Mesendoderm (in vitro differentiated cells): ENCODE results near the gene PSMG4.

Experiments
- DNase-seq: peaks from one replicate; pipeline ENCODE4 v3.0.0; 2013
- H2AK5ac ChIP-seq: 2 replicates; pipeline ENCODE4 v1.6.1; 2013; ENCODE audit warnings: low read length, inconsistent platforms
- H2BK120ac ChIP-seq: 2 replicates; pipeline ENCODE4 v1.6.1; 2013; ENCODE audit warnings: low read depth, mild to moderate bottlenecking, low read length, moderate library complexity, mixed read lengths
- H2BK15ac ChIP-seq: replicated peaks from 2 replicates; pipeline ENCODE4 v1.6.1; 2013; ENCODE audit warnings: low read depth, mild to moderate bottlenecking, moderate library complexity
- H2BK5ac ChIP-seq: 2 replicates; pipeline ENCODE4 v1.6.1; 2013; ENCODE audit warnings: low read length, inconsistent platforms
- H3K18ac ChIP-seq: 2 replicates; pipeline ENCODE4 v1.6.1; 2013; ENCODE audit warnings: mild to moderate bottlenecking, low read length, mixed read lengths
- H3K23ac ChIP-seq: one replicate; pipeline ENCODE4 v1.6.1; 2013; ENCODE audit warnings: low read length
- H3K27ac ChIP-seq: 2 replicates; pipeline ENCODE4 v1.5.1; 2013; ENCODE audit warnings: low read depth, mild to moderate bottlenecking, inconsistent platforms, low read length, moderate library complexity
- H3K27me3 ChIP-seq: 2 replicates; pipeline ENCODE4 v1.6.1; 2013; ENCODE audit warnings: low read length, control low read depth, mild to moderate bottlenecking, inconsistent platforms; ENCODE audit not compliant: insufficient read depth, poor library complexity
- H3K36me3 ChIP-seq: 2 replicates; pipeline ENCODE4 v1.6.1; 2013; ENCODE audit warnings: low read length, inconsistent platforms; ENCODE audit not compliant: control insufficient read depth, insufficient read depth
- H3K4ac ChIP-seq: one replicate; pipeline ENCODE4 v1.6.1; 2013; ENCODE audit warnings: low read depth, mild to moderate bottlenecking, low read length, moderate library complexity
- H3K4me1 ChIP-seq: 2 replicates; pipeline ENCODE4 v1.6.1; 2013; ENCODE audit warnings: low read depth, low read length, inconsistent platforms; ENCODE audit not compliant: control insufficient read depth
- H3K4me2 ChIP-seq: 2 replicates; pipeline ENCODE4 v1.6.1; 2013; ENCODE audit warnings: low read length
- H3K4me3 ChIP-seq: 2 replicates; pipeline ENCODE4 v1.5.1; 2013; ENCODE audit warnings: mild to moderate bottlenecking, low read length
- H3K56ac ChIP-seq: one replicate; pipeline ENCODE4 v1.6.1; 2013; ENCODE audit warnings: low read length
- H3K79me1 ChIP-seq: 2 replicates; pipeline ENCODE4 v1.6.1; 2013; ENCODE audit warnings: low read length, inconsistent platforms
- H3K79me2 ChIP-seq: 2 replicates; pipeline ENCODE4 v1.6.1; 2013; ENCODE audit warnings: mild to moderate bottlenecking, low read length; ENCODE audit not compliant: control insufficient read depth, insufficient read depth
- H3K9ac ChIP-seq: 2 replicates; pipeline ENCODE4 v1.6.1; 2013; ENCODE audit warnings: low read length, inconsistent platforms
- H4K5ac ChIP-seq: one replicate; pipeline ENCODE4 v1.6.1; 2013; ENCODE audit warnings: low read length
- H4K8ac ChIP-seq: one replicate; pipeline ENCODE4 v1.6.1; 2013; ENCODE audit warnings: low read depth, mild to moderate bottlenecking, control low read depth, low read length, moderate library complexity
- WGBS: extraction: QIAGEN DNeasy Blood & Tissue Kit; methylation state at CpG from one replicate; pipeline ENCODE4 v1.1.7; 2013; ENCODE audit warnings: low lambda C conversion rate, missing lambda C conversion rate; ENCODE audit not compliant: insufficient coverage; ENCODE audit errors: extremely low coverage; 5-methylcytosine and 5-hydroxymethylcytosine counted together

The PSMG4 gene

DNA sequence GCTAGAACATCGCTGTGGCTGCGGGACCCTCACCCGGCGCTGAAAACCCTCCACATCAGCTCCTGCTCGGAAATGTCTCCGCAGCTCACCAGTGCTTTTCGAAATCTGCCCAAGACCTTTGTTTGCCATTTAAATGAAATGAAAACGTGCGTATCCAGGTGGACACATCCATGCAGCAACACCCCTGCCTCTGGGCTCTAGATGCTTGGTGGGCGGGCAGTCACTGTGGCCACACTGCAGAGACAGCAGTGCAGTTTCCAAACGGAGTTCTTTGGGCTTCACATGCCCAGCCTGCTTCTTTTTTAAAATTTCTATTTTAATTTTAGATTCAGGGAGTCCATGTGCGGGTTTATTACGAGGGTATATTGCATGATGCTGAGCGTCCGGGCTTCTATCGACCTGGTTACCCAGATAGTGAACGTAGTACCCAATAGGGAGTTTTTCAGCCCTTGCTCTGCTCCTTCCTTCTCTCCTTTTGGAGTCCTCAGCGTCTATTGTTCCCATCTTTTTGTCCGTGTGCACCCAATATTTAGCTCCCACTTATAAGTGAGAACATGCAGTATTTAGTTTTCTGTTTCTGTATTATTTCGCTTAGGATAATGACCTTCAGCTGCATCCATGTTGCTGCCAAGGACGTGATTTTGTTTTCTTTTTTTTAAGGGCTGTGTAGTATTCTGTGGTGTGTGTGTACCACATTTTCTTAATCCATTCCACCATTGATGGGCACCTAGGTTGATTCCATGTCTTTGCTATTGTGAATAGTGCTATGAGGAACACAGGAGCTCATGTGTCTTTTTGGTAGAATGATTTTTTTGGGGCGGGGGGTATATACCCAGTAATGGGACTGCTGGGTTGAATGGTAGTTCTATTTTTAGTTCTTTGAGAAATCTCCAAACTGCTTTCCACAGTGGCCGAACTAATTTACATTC, 26.5 kb upstream of the PSMG4 start:
- H3K27ac ChIP-seq: peak overlapping the region; percentile 40
- no peaks in the 10 kb centered on the region for H3K36me3 ChIP-seq
- peak overlapping the region; percentile 55 for H3K9ac ChIP-seq
- no peaks in the 10 kb centered on the region for H3K79me1 ChIP-seq
- H4K8ac ChIP-seq: no peak overlapping the region
- no peak overlapping the region for H2BK5ac ChIP-seq
- no peaks in the 10 kb centered on the region for H3K27me3 ChIP-seq
- peak overlapping the region; percentile 85 for H3K56ac ChIP-seq
- no CpG with 5 or more reads among the region's 23 CpGs for WGBS
- no peak overlapping the region for H4K5ac ChIP-seq
- peak overlapping the region; percentile 72 for H3K18ac ChIP-seq
- H3K4ac ChIP-seq: peak overlapping the region; percentile 48
- H3K79me2 ChIP-seq: peaks cover 2% of the 10 kb centered on the region
- no peak overlapping the region for H2BK120ac ChIP-seq
- no peak overlapping the region for H3K23ac ChIP-seq
- no peak overlapping the region for H2AK5ac ChIP-seq
- no peaks in the 10 kb centered on the region for H3K4me1 ChIP-seq
- no peak for DNase-seq
- H3K4me2 ChIP-seq: peak overlapping the region; percentile 67
- H3K4me3 ChIP-seq: peak overlapping the region; percentile 22
- H2BK15ac ChIP-seq: no peak overlapping the region

DNA sequence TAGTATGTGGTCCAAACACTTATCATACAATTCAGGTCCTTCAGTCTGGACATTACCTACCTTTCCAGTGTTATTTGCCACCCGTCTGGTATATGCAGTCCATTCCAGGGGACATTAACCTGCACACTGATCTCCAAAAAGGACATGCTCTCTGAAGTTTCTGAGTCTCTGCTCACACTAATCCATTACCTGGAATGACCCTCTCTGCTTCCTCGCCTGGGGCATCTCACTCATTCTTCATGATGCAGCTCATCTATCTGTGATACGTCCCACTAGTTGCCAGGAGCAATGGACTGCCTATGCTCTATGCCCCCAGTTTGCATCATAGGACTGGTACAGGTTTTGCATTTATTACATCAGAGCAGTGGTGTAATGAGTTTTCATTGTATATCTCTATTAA, 25.4 kb upstream of the PSMG4 start:
- H3K36me3 ChIP-seq: no peaks in the 10 kb centered on the region

DNA sequence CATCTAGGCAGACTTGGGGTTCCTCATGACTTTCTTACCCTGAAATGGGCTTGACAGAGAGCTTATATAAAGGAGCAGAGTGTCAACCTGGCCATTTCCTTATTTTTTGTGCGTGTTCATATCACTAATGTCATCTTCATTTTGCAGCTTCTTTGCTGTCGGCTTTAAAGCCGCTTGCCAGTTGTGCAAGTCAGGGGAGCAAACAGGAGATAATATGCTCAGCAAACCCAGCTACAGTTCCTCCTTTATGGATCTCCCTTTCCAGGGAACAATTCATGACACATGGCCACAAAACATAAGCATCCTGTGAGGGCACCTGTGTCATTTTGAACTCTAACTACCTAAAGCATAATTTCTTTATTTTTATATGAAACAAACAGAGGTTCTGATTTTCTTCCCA, 24.8 kb upstream of the PSMG4 start:
- H2BK120ac ChIP-seq: no peak overlapping the region
- DNase-seq: no peak
- H3K4me1 ChIP-seq: no peaks in the 10 kb centered on the region
- H2AK5ac ChIP-seq: no peak overlapping the region
- H4K5ac ChIP-seq: no peak overlapping the region
- H3K27ac ChIP-seq: no peak overlapping the region
- H3K4me2 ChIP-seq: no peak overlapping the region
- H2BK5ac ChIP-seq: no peak overlapping the region
- H3K36me3 ChIP-seq: no peaks in the 10 kb centered on the region
- no peak overlapping the region for H3K18ac ChIP-seq
- no peak overlapping the region for H4K8ac ChIP-seq
- no peak overlapping the region for H2BK15ac ChIP-seq
- no peak overlapping the region for H3K9ac ChIP-seq
- no CpG with 5 or more reads among the region's 3 CpGs for WGBS
- H3K23ac ChIP-seq: no peak overlapping the region
- H3K56ac ChIP-seq: no peak overlapping the region
- no peaks in the 10 kb centered on the region for H3K79me1 ChIP-seq
- no peaks in the 10 kb centered on the region for H3K27me3 ChIP-seq
- H3K4ac ChIP-seq: no peak overlapping the region
- no peak overlapping the region for H3K4me3 ChIP-seq
- no peaks in the 10 kb centered on the region for H3K79me2 ChIP-seq

More for the DNA sequence above, 25.4 kb upstream of the PSMG4 start:
- H3K27me3 ChIP-seq: no peaks in the 10 kb centered on the region
- H3K4ac ChIP-seq: no peak overlapping the region
- H2AK5ac ChIP-seq: no peak overlapping the region
- no peaks in the 10 kb centered on the region for H3K4me1 ChIP-seq
- no peak overlapping the region for H3K56ac ChIP-seq
- no peak overlapping the region for H2BK120ac ChIP-seq
- no peaks in the 10 kb centered on the region for H3K79me1 ChIP-seq
- no peak for DNase-seq
- no peak overlapping the region for H4K8ac ChIP-seq
- WGBS: no CpG with 5 or more reads among the region's 3 CpGs
- H3K4me2 ChIP-seq: no peak overlapping the region
- no peaks in the 10 kb centered on the region for H3K79me2 ChIP-seq
- no peak overlapping the region for H3K9ac ChIP-seq
- H3K27ac ChIP-seq: no peak overlapping the region
- H2BK15ac ChIP-seq: no peak overlapping the region
- H2BK5ac ChIP-seq: no peak overlapping the region
- H3K18ac ChIP-seq: no peak overlapping the region
- no peak overlapping the region for H3K23ac ChIP-seq
- no peak overlapping the region for H4K5ac ChIP-seq
- H3K4me3 ChIP-seq: no peak overlapping the region

DNA sequence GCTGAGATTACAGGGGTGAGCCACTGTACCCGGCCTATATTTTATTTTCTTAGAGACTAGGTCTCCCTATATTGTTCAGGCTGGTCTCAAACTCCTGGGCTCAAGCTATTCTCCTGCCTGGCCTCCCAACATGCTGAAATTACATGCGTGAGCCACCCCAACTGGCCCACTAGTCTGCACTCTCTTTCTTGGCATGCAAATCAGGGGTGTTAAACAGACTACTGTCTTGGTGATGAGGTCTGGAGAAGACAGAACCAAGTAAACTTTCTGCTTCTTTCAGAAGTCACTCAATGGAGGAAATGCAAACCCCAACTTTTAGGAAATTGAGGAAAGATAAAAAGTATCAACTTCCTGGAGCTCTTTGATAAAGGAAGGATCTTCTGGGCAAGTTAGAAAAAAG, 23.3 kb upstream of the PSMG4 start:
- no peaks in the 10 kb centered on the region for H3K79me2 ChIP-seq
- H3K18ac ChIP-seq: no peak overlapping the region
- no peak overlapping the region for H3K4ac ChIP-seq
- H4K5ac ChIP-seq: no peak overlapping the region
- H3K27ac ChIP-seq: no peak overlapping the region
- no peak overlapping the region for H3K4me2 ChIP-seq
- no peak overlapping the region for H3K9ac ChIP-seq
- H3K36me3 ChIP-seq: no peaks in the 10 kb centered on the region
- no peak overlapping the region for H3K23ac ChIP-seq
- no peak overlapping the region for H2BK120ac ChIP-seq
- H2BK15ac ChIP-seq: no peak overlapping the region
- no peak overlapping the region for H3K56ac ChIP-seq
- H2AK5ac ChIP-seq: no peak overlapping the region
- H3K4me3 ChIP-seq: no peak overlapping the region
- no peak overlapping the region for H4K8ac ChIP-seq
- DNase-seq: no peak
- no peaks in the 10 kb centered on the region for H3K27me3 ChIP-seq
- H3K4me1 ChIP-seq: no peaks in the 10 kb centered on the region
- WGBS: no CpG with 5 or more reads among the region's 2 CpGs
- no peaks in the 10 kb centered on the region for H3K79me1 ChIP-seq
- H2BK5ac ChIP-seq: no peak overlapping the region

DNA sequence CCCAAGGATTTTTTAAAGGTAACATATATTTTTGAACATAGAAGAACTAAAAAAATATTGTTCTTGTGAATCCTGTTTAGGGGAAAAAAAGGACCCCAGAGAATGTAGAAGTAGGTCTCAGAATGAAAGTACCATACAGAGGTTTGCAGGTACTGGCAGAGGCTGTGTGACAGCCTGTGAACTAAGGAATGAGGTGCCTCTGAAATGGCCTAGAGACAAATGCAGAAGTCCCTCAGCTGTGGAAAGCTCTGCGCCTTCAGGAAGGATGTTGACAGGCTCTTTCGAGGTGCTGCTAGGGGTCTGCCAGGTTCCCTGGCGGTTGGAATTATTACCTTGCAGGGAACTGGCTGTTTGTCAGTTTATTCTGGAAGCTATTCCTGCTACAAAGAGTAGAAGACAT, 22.7 kb upstream of the PSMG4 start:
- no peak for DNase-seq
- Histone ChIP-seq H3K4me3 (no peak overlapping the region), H3K23ac (peak overlapping the region; percentile 36), H4K5ac (no peak overlapping the region), H3K27ac (no peak overlapping the region), H3K79me1 (no peaks in the 10 kb centered on the region), H4K8ac (no peak overlapping the region), H2AK5ac (no peak overlapping the region), H2BK15ac (no peak overlapping the region), H3K9ac (no peak overlapping the region), H3K36me3 (no peaks in the 10 kb centered on the region), H3K79me2 (no peaks in the 10 kb centered on the region), H3K4ac (no peak overlapping the region), H2BK5ac (no peak overlapping the region), H3K56ac (no peak overlapping the region), H3K18ac (no peak overlapping the region), H3K4me1 (no peaks in the 10 kb centered on the region), H3K4me2 (no peak overlapping the region), H3K27me3 (no peaks in the 10 kb centered on the region), H2BK120ac (no peak overlapping the region)
- WGBS: no CpG with 5 or more reads among the region's 3 CpGs
